ENCODE data around the gene SDHA. TPM values are rescaled to one million over a fixed set of nuclear protein-coding genes. Genes with fewer than 3 reads are reported as not detected.
"Not testable (repeated sequence)": the region's sequence is repeated elsewhere in the genome, so short reads cannot be mapped to it uniquely, and the experiment has no call there.

Gene SDHA
- polyA plus RNA-seq, 3 donors = 55.0 to 98.0 (median 91.5) TPM

- Mint-ChIP-seq H3K27ac (peak overlapping the region in 2 of 7 donors; percentile 55 to 62), H3K9me3 (peaks cover 0 to 1% (median 0%) of the 10 kb centered on the region in 7 donors), H3K36me3 (peaks cover 60 to 79% of the 10 kb centered on the region in 2 donors), H3K27me3 (ENCODE audit: low read depth in 3 of 3) (peaks cover 0 to 7% (median 0%) of the 10 kb centered on the region in 3 donors), H3K4me3 (no peak overlapping the region), H3K4me1 (peaks cover 5% of the 10 kb centered on the region)
- Histone ChIP-seq H3K9me3 (replicated peaks in 1 of 2; ENCODE audit: control insufficient read depth in 1 of 2, insufficient read depth in 1 of 2, low read length in 2 of 2) (no peaks in the 10 kb centered on the region), H3K79me2 (ENCODE audit: insufficient read depth, low read length) (peaks cover 82% of the 10 kb centered on the region), H3K27me3 (ENCODE audit: control insufficient read depth in 2 of 2, insufficient read depth in 2 of 2, low read length in 2 of 2) (no peaks in the 10 kb centered on the region), H3K9ac (ENCODE audit: insufficient read depth, low read length, poor library complexity, severe bottlenecking) (no peak overlapping the region), H3K4me2 (replicated peaks; ENCODE audit: extremely low read depth, low read length, poor library complexity, severe bottlenecking) (no peak overlapping the region), H3K27ac (ENCODE audit: low read depth in 1 of 2, low read length in 2 of 2) (no peak overlapping the region), H3K4me1 (ENCODE audit: control insufficient read depth in 1 of 2, insufficient read depth in 2 of 2, low read length in 2 of 2) (no peaks in the 10 kb centered on the region), H2AFZ (ENCODE audit: insufficient read depth, low read depth, low read length, poor library complexity, severe bottlenecking) (no peak overlapping the region), H3K4me3 (replicated peaks in 1 of 3; ENCODE audit: low read depth in 2 of 3, low read length in 3 of 3) (no peak overlapping the region), H3K36me3 (replicated peaks in 1 of 2; ENCODE audit: control insufficient read depth in 1 of 2, insufficient read depth in 2 of 2, low read length in 2 of 2) (peaks cover 22 to 51% of the 10 kb centered on the region in 2 donors), H4K20me1 (ENCODE audit: insufficient read depth, low read length) (peaks cover 82% of the 10 kb centered on the region)
- WGBS (ENCODE audit: insufficient coverage) = 96% methylated on average over 6 of the region's 9 CpGs
- no peak for TF ChIP-seq CTCF (IDR thresholded peaks at IDR 0.05)
- intact Hi-C loops (cut with micrococcal nuclease) = loop anchor here in 1 of 2 donors (10.0 kb wide), 2 partner anchors 166 to 336 kb away; partner anchors contain the start of genes CEP72 and EXOC3
- DNase-seq = no peak
Observed at GRCh38 chr5:278646-279045, 60.5 kb downstream of the SDHA start.

GRCh38 chr5:279051-279665 is 61.0 kb downstream of the SDHA start:
- H3K27me3 Mint-ChIP-seq (ENCODE audit: low read depth in 3 of 3); H3K4me1 Mint-ChIP-seq; H3K27me3 ChIP-seq (ENCODE audit: control insufficient read depth in 2 of 2, insufficient read depth in 2 of 2, low read length in 2 of 2); H2AFZ ChIP-seq (ENCODE audit: insufficient read depth, low read depth, low read length, poor library complexity, severe bottlenecking); H3K9me3 Mint-ChIP-seq; H3K4me3 ChIP-seq (replicated peaks in 1 of 3; ENCODE audit: low read depth in 2 of 3, low read length in 3 of 3); H3K9me3 ChIP-seq (replicated peaks in 1 of 2; ENCODE audit: control insufficient read depth in 1 of 2, insufficient read depth in 1 of 2, low read length in 2 of 2); H3K4me3 Mint-ChIP-seq; H3K27ac ChIP-seq (ENCODE audit: low read depth in 1 of 2, low read length in 2 of 2); H3K9ac ChIP-seq (ENCODE audit: insufficient read depth, low read length, poor library complexity, severe bottlenecking); H3K4me1 ChIP-seq (ENCODE audit: control insufficient read depth in 1 of 2, insufficient read depth in 2 of 2, low read length in 2 of 2); H3K4me2 ChIP-seq (replicated peaks; ENCODE audit: extremely low read depth, low read length, poor library complexity, severe bottlenecking); DNase-seq: not testable (repeated sequence)
- Histone ChIP-seq H4K20me1 (ENCODE audit: insufficient read depth, low read length) (peaks cover 82% of the 10 kb centered on the region), H3K36me3 (replicated peaks in 1 of 2; ENCODE audit: control insufficient read depth in 1 of 2, insufficient read depth in 2 of 2, low read length in 2 of 2) (peaks cover 26 to 52% of the 10 kb centered on the region in 2 donors), H3K79me2 (ENCODE audit: insufficient read depth, low read length) (peaks cover 82% of the 10 kb centered on the region)
- peaks cover 61 to 79% of the 10 kb centered on the region in 2 donors for H3K36me3 Mint-ChIP-seq
- intact Hi-C loops (cut with micrococcal nuclease) = loop anchor here in 1 of 2 donors (10.0 kb wide), 2 partner anchors 166 to 336 kb away; partner anchors contain the start of genes CEP72 and EXOC3
- peak overlapping the region in 1 of 7 donors; percentile 62 for H3K27ac Mint-ChIP-seq
- WGBS (ENCODE audit: insufficient coverage) = 86% methylated on average over 8 of the region's 14 CpGs

Data from CD14-positive monocyte (primary cell).